Esophagus (tissue), 2 donors: ENCODE data around the gene OR10X1. TPM values are rescaled to one million over a fixed set of nuclear protein-coding genes. Genes with fewer than 3 reads are reported as not detected.

Experiments
- polyA plus RNA-seq, 2 donors: library from polyadenylated mRNA; stranded (reverse); fragments of 200-250 nt; gene quantifications; one replicate each; pipeline ENCODE4 v1.2.3, GENCODE V29; 2013
- donor health status: healthy with polysubstance abuse.
- donor health status: Bipolar disorder and iron deficiency.

OR10X1 gene
- polyA plus RNA-seq, 2 donors = not detected

Other genes starting within 250 kb of the OR10X1 start
- gene CD1B, start 248.4 kb downstream of the OR10X1 start, polyA plus RNA-seq = under 1 TPM in 1 of 2 donors, not detected in 1; 0.13 TPM
- gene CD1E, start 226.0 kb downstream of the OR10X1 start, polyA plus RNA-seq = 1 to 10 TPM in 1 of 2 donors, under 1 TPM in 1; 0.16 to 2.2 TPM
- not detected for gene OR10T2, start 180.4 kb downstream of the OR10X1 start, polyA plus RNA-seq
- gene OR10K2, start 153.7 kb downstream of the OR10X1 start, polyA plus RNA-seq = not detected
- gene OR10K1, start 118.1 kb downstream of the OR10X1 start, polyA plus RNA-seq = not detected
- gene OR10R2, start 107.7 kb downstream of the OR10X1 start, polyA plus RNA-seq = not detected
- not detected for gene OR6Y1, start 25.5 kb downstream of the OR10X1 start, polyA plus RNA-seq
- not detected for gene OR6P1, start 9.3 kb downstream of the OR10X1 start, polyA plus RNA-seq
- not detected for gene OR10Z1, start 25.4 kb upstream of the OR10X1 start, polyA plus RNA-seq
- under 1 TPM in 1 of 2 donors, not detected in 1; 0.04 TPM for gene SPTA1, start 106.8 kb upstream of the OR10X1 start, polyA plus RNA-seq
- not detected for gene OR6K2, start 120.8 kb upstream of the OR10X1 start, polyA plus RNA-seq
- not detected for gene OR6K3, start 140.8 kb upstream of the OR10X1 start, polyA plus RNA-seq
- not detected for gene OR6K6, start 174.8 kb upstream of the OR10X1 start, polyA plus RNA-seq
- gene OR6N1, start 192.3 kb upstream of the OR10X1 start, polyA plus RNA-seq = not detected
- gene OR6N2, start 201.3 kb upstream of the OR10X1 start, polyA plus RNA-seq = not detected